Ureter (tissue), 1 donor: Measurements from ENCODE around the gene ACAP3. TPM values are rescaled to one million over a fixed set of nuclear protein-coding genes. Genes with fewer than 3 reads are reported as not detected.
"Not testable (repeated sequence)": the region's sequence is repeated elsewhere in the genome, so short reads cannot be mapped to it uniquely, and the experiment has no call there.

Source experiments
- DNase-seq: peaks from one replicate; pipeline ENCODE4 v3.0.0-alpha.2; 2020; ENCODE audit warnings: low spot score
- total RNA-seq: library from RNA; stranded (reverse); gene quantifications from one replicate; pipeline ENCODE4 v1.2.4, GENCODE V29; 2023
- donor health status: DM: yes; HTN: yes; CAD: no.

The ACAP3 gene
- total RNA-seq, 1 donor from 2014 or later, result 77.6 TPM

DNA sequence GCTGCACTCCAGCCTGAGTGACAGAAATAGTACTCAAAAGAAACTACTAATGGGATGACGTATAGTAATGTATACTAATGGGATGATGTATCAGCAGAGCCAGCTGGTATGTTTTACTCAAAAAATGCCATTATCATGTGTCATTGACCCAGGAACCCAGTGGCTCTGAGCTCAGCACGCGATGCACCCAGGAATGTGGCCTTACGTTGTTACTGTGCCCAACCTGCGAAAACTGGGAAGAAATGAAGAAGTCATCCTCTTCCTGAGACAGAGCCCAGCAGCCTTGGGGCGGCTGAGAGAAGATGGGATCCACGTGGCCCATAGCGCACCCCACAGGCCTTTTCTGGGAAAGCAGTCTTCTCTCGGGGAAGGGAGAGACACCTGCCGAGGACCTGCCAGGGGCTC, 42.9 kb downstream of the ACAP3 start:
- no peak for DNase-seq

DNA sequence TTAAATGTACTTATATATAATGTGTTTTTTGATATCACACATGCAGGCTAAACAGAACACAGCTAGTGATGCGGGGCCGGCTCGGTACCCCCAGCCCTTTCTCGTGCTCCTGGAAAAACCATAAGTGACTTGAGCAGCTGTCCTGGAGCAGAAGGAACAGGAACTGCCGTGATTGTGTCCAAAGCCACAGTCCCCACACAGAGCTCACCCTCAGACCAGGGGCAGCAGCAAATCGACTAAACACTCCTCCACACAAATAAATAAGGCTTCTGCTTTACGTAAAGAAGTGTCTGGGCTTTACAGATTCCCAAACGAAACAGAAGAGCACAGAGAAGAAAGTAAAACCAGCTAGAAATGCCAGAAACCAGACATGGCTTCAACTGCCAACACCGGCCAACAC, 43.7 kb downstream of the ACAP3 start:
- DNase-seq, result no peak

DNA sequence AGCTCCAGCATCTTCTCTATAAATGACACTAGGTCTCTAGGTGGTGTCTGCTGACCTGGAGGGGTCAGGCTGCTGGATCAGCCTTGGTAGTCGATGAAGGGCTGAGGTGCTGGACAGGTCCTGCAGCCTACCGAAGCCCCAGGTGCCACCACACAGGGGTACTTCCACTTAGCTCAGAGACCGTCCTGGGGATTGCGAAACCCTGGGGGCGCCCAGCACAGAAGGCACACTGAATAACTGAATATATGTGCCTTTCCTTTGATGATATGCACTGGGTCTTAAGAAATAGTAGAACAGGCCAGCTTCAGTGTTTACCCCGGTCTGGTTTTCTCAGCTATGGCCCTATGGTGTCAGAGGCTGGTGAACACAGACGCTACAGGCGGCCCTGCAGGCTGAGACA, 45.0 kb downstream of the ACAP3 start:
- no peak for DNase-seq

DNA sequence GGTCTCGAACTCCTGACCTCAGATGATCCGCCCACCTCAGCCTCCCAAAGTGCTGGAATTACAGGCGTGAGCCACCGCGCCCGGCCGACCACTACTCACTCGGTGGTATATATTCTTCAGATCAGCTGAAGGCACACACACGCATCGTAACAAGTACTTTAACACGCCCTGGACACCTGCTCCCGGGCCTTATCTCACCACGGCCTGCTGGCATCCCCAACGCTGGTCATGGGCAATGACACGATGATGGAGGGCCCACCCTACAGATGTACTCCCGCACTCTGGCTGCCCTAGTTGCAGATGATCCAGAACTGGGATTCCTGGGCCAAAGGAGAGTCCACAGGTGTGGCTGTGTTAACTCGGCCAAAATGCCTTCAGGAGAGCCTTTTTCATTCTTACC, 45.7 kb downstream of the ACAP3 start:
- no peak for DNase-seq

DNA sequence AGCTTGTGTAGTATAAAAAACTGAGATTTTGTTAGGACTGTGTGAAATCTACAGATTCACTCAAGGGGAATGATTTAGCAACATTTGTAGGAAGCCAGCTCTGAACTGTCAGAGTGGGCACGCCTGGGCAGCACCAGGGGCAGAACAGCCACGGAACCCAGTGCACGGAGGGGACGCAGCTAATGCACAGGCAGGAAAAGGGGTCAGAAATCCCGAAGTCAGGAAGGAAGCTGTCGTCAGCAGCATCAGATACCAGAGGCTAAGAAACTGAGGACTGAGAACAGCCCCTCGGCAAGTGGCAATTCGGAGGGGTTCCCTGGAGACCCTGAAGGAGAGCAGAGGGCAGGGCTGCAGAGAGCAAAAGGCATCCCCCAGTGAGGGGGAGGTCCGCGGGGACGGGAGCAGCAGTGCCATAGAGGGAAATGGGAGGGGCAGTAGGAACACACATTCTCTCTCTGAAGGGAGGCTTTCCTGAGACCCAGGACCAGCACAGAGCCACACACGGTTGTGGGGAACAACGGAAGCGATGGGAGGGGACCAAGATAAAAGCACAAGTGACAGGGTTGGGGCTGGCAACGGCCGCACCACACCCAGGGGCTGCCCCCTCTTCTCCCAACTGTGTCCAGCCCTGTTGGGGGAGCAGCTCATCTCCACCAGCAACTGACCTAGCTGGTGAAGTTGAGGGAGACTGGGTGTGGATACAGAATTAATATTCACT, 46.7 kb downstream of the ACAP3 start:
- DNase-seq, result no peak

DNA sequence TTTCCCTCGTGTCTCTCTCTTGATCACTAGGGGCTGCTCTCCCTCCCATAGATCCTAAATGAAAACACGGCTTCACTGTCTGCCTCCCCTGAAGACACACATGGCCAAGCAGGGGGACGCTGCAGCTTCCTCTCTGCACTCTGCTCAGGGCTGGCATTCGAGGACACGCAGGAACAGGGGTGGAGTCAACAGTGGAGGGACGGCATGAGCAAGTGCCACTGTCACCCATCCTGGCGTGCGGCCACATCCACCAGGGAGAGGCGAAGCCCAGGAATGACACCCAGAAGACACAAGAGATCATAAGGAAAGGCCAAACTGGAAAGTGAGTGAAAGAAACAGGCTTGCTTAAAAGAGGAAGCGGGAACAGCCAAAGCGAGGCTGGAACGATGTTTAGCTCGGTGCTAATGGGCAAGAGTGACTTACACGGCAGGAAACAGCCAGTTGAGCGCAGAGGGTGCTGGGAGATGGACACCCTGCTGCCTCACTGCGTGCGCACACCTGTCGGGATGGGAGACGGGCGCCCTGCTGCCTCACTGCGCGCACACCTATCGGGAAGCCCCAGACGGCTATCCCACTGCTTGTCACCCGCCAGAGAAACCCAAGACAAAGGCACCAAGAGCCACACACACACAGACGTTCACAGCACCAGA, 47.7 kb downstream of the ACAP3 start:
- DNase-seq, result no peak

DNA sequence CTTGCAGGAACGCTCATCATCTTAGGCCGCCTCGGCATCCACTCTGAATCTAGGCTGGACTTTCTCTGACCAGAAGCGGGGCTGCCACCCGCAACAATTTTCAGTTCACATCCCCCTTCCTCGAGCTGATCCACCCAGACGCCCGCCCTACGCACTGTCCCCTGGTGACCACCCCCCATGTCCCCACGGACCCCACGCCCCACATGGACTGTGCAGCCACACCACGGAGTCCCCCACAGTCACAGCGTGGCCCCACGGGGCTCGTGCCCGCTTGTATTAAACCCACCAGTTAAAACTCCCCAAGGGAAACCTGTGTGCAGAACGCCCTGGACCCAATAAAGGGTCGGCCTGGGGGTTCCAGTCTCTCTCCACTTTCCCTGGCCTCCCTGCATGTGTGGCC, 48.2 kb downstream of the ACAP3 start:
- no peak for DNase-seq

DNA sequence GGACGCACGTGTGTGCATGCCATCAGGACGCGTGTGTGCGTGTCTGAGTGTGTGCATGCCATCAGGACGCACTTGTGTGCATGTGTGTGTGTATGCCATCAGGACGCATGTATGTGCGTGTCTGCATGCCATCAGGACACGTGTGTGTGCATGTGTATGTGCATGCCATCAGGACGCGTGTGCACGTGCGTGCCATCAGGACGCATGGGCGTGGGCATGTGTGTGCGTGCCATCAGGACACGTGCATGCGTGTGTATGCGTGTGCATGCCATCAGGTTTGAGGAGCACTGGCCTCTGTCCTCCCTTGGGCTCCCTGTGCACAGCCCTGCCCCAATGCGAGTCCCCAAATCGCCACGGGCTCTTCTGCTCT, 48.6 kb downstream of the ACAP3 start:
- DNase-seq, result no peak

DNA sequence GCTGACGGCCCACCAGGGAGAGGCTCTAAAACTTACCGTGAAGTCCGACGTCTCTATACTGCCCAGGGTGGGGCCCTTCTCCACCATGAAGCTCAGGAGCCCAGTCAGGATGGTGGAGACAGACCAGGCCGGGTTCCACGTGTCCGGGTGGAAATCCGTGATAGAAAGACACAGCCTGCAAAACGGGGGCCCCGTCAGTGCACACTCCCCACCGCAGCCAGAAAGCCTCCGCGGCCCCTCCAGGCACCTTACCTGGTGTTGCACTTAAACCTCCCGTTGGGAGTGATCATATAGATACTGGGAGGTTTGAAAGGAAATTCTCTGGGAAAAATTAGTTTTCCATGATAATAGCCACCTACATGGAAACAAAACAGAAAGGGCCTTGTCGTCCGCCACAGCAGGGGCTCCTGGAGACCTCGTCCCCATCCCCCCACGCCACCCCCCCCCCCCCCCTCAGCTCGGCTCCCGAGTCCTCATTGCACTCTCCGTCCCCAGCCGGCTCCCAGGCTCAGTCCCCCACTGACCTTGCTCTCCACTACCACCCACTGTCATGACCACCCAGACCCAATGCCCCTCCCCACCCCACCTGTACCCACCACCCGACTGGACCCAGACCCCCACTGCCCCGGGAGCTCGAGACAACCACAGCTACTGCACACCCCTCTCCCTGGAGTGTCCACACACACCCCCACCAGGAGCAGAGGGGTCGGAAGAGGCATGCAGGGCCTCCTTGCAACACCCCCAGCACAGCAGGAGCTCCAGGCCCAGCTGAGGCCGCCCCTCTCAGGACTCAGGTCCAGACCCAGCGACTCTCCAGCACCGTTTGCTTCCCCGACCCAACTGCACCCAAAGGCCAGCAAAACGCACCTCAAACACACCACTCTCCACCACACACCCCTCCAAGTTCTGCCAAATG, 50.5 kb downstream of the ACAP3 start:
- DNase-seq, result no peak

DNA sequence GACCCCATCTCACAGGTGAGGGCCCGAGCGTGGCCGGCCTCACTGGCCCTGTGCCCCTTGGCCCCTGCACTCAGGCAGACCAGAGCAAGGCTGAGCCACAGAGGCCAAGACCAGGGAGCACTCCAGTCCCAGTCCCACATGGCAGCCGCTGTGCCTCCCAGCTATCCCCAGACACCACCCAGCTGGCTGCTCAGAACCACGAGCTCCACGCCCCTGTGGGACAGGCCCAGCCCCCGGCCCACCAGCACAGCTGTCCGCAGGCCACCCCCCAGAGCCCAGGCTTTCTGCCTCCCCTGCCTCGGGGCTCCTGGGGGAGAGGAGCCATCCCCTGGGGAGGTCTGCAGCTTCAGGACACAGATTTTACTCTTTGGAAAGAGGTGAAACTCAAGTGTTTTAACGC, 52.1 kb downstream of the ACAP3 start:
- DNase-seq, result no peak

DNA sequence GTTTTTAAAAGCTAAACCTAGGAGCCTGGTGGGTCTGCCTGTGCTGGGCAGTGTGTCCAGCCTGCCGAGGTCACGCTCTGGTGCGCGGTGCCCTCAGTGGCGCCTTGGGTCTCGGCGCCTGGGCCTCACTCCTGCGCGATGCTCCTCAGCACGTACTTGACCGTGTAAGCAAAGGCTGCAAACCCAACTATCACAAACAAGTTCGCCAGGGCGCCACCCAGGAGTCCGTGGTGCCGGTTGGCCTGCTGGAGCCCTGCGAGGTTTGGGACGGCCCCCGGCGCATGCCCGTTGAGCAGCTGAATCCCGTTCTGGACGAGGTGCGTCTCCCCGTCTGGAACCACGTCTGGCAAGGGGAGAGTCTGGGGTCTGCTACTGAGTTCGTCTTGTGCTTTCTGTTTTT, 52.7 kb downstream of the ACAP3 start:
- DNase-seq, result peak; percentile 44

DNA sequence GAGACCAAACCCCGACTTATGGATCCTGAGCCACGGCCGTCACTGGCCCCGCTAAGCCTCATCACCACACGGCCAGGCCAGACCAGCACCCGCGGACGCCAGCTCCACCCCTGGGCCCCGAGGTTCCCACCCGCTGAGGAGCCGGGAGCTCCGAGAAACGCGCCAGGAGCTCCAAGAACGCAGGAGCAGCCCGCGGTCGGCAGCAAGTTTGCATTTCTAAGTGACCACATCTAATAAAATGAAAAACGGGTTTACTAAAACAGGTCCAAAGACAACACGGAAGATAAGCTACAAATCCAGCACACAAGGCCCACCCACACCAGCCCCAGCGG, 53.1 kb downstream of the ACAP3 start:
- peak; percentile 50 for DNase-seq

DNA sequence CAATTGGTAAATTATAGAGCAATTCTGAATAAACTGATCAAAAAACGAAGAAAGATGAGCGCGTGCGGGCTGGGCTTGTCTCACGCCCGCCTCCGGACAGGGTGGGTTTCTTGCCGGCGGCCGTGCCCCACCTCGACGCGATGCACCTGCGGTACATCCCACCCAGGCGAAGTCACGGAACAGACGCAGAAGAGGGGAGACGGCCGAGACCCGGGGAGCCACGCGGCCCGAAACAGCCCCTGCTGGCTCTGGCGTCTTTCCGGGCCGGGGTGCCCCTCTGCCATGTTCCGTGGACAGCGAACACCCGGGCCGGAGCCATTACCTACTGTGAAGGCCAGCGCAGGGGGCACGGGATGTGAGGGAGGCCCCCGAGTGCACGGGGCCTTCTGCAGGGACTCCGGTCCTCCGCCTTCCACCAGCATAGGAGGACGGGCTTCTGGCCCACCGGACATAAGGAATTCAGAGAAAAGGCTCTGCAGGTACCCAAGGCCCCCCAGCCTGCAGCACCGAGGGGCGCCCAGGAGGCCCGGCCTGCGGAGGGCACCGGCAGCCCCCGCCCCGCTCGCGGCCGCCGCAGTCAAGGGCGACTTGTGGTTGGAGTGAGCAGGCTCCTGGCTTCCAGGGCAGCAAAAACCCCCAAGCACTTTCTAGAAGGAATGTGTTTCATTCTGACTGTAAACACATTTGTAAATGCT, 53.6 kb downstream of the ACAP3 start:
- DNase-seq, result no peak

DNA sequence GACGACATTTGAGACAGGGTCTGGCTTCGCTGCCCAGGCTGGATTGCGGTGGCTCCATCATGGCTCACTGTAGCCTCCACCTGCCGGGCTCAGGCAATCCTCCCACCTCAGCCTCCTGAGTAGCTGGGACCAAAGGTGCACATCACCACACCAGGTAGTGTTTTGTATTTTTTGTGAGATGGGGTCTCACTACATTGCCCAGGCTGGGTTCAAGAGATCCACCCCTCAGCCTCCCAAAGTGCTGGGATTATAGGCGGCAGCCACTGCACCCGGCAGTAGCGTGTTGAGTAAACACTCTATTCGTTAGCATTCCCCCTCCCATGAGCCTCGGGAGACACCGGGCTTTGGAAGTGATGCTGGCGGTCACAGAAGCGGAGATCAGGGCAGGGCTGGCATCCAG, 54.4 kb downstream of the ACAP3 start:
- no peak for DNase-seq

DNA sequence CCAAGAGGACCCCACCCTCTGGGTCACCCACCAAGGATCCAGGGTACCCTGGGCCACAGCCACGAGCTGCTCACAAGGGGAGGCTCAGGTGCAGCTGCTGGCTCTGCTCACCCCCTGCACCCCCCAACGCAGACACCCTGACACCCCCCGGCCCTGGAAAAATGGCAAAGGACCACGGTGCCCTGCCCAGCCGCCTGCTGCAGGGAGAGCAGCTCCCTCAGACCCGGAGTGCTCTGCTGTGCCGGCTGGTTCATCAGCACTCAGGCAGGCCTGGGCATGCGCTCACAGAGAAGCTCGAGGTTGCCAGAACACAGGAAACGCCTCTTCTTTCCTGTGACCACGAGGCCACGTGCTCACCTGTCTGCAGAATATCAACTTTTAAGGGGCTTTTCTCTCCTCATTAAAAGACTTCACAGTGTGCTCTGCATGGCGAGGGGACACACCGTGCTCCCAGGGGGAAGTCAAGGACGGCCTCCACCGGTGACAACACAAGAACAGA, 56.9 kb downstream of the ACAP3 start:
- DNase-seq, result peak; percentile 45

DNA sequence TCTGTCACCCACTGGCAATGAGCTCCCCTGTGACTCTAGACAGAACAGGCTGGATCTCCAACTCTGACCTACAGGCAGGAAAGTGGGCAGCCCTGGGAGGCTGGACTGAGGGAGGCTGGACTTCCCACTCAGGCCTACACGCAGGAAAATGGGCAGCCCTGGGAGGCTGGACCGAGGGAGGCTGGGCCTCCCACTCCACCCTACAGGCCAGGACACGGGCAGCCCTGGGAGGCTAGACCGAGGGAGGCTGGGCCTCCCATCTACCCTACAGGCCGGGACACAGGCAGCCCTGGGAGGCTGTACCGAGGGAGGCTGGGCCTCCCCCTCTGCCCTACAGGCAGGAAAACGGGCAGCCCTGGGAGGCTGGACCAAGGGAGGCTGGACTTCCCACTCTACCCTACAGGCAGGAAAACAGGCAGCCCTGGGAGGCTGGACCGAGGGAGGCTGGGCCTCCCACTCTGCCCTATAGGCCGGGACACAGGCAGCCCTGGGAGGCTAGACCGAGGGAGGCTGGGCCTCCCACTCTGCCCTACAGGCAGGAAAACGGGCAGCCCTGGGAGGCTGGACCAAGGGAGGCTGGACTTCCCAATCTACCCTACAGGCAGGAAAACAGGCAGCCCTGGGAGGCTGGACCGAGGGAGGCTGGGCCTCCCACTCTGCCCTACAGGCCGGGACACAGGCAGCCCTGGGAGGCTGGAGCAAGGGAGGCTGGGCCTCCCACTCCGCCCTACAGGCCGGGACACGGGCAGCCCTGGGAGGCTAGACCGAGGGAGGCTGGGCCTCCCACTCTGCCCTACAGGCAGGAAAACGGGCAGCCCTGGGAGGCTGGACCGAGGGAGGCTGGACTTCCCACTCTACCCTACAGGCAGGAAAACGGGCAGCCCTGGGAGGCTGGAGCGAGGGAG, 59.5 kb downstream of the ACAP3 start:
- not testable (repeated sequence) for DNase-seq

DNA sequence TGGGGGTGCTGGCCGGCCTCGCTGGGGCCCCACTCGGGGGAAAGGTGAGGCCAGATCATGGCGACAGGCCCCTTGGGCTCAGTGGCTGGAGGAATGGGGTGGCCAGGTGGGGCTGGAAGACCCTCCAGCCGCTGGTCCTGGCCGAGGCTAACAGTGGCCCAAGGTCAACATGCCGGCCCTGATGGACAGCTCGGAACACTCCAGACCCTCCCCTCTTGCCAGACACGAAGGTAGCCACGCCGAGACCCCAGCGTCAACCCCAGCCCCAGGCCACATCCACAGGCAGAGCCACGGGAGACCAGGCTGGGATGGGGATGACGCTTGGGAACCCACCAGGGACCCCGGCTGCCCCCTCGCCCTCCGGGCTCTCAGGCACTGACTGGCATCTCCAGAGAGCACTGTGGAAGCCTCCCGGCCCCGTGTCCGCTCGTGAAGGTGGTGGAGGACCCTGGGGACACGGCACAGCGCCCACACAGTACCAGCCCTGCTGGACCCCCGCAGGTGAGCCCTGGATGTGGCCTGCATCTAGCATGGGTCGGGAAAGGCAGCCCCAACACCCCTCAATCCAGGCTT, 60.3 kb downstream of the ACAP3 start:
- DNase-seq, result no peak

DNA sequence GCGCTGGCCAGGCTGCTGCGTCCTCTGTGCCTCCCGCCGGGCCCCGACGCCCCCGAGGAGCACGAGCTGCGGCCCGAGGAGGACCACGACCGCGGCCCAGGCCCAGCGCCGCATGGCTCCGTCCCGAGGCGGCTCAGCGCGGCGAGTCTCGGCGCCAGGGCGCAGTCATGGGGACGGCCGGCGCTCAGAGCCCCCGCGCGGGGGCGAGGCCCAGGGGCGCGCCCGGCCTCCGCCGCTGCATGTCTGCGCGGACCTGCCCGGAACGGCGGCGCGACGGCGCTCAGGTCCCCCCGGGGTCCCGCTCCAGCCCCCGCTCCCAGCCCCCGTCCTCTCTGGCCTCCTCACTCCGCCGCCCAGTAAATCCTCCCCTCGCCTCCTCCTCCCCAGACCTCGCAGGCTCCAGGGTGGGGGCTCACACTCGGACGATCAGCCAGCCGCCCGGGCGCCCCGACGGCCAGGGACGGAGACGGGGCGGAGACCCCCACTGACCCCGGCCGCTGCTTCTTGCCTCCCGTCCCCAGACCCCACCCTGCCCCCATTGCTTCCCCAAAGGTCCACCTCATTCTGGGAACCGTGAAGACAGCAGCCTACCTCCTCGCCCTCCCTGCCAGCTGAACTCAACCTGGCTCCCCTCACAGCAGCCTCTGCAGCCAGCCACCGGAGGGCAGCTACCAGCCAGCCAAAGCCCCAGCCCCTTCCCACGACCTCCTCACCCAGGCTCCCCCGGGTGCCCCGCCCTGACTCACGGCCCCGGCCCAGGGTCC, 61.0 kb downstream of the ACAP3 start, which contains the start of gene C1QTNF12:
C1QTNF12 (minus strand) TSS at position 146 of the 764 bp plus-strand sequence; CDS start at position 114, 32 bp downstream.
- DNase-seq, result no peak

DNA sequence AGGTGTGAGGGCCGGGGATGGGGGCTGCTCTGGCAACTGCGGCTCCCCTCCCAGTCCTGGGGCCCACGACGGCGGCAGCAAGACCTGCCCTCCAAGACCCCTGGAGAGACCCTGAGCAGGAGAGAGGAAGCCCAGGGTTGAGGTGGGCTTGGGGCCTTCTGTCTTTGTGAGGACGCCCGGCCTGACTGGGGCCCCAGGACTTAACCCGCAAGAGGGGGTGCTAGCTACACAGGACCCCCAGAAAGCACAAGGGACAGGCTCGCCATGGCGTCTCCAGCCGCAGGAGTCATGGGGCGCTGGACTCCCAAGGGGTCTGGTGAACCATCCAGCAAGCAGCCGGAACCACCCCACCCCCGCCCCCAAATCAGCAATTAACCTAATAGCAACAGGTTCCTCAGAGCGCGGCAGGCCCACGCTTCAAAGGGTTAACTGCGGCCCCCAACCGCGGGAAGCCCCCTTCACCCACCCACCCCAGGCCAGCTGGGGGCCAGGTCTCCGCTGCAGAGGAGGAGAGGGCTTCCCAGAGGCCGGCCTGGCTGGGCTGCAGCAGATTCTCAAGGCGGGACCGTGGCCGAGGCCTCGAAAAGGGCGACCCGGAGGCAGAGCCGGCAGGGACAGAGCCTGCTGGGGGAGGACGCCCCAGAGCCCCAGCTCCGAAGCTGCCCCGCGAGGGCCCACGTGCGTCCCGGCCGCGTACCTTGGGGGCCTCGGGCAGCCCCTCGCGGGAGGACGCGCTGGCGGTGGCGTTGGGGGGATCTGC, 61.7 kb downstream of the ACAP3 start:
- DNase-seq, result no peak
